Spleen (tissue), 7 donors: ENCODE data around the gene DSCAML1.

Source experiments
- CTCF ChIP-seq, 11 experiments: fragments of 200-600 bp in 7 of 11; fragments of 450-650 bp in 4 of 11; sonication (generic) in 4 of 11; IDR thresholded peaks in 8 of 11; conservative IDR thresholded peaks in 3 of 11; 1 replicate in 7 of 11; 2 replicates in 4 of 11; pipeline versions ENCODE4 v1.4.0 to v1.8.0; 2016 to 2021; ENCODE audit warnings: antibody characterized with exemption in 11 of 11, inconsistent platforms in 4 of 11, mild to moderate bottlenecking in 1 of 11
- POLR2A ChIP-seq, 3 donors: fragments of 450-650 bp; IDR thresholded peaks; one replicate each; pipeline ENCODE4 v1.5.1; 2017; ENCODE audit warnings: antibody characterized with exemption in 3 of 3, mild to moderate bottlenecking in 1 of 3
- POLR2AphosphoS5 ChIP-seq, 3 donors: sonication (generic); formaldehyde crosslinking; IDR thresholded peaks; one replicate each; pipeline ENCODE4 v1.5.1; 2017; ENCODE audit warnings: antibody characterized with exemption in 3 of 3
- donor health status: DM: no; HTN: no; CAD: no; lungs with moderate emphysema.
- donor health status: DM: no; HTN: no; CAD: no.
- donor health status: DM: no; HTN: no; CAD: no.

- TF ChIP-seq CTCF (IDR thresholded peaks at IDR 0.05 in 8 of 11, conservative IDR thresholded peaks at IDR 0.05 in 3 of 11) (no peak), POLR2A (IDR thresholded peaks at IDR 0.05) (no peak), POLR2AphosphoS5 (IDR thresholded peaks at IDR 0.05) (no peak)
Observed at GRCh38 chr11:117734601-117735024, 62.4 kb downstream of the DSCAML1 start.
